Ovary (tissue), 3 donors: ENCODE results near the gene STK32C.

Experiments
- POLR2A ChIP-seq: fragments of 450-650 bp; IDR thresholded peaks from one replicate; pipeline ENCODE4 v1.6.1; 2017; ENCODE audit warnings: antibody characterized with exemption, mild to moderate bottlenecking, moderate library complexity
- TF ChIP-seq, protein P1 (sequence below), 3 donors: fragments of 450-650 bp in 2 of 3; fragments of 200-600 bp in 1 of 3; IDR thresholded peaks; one replicate each; pipeline versions ENCODE4 v1.5.1 to v1.8.0; 2016 to 2022; ENCODE audit warnings: antibody characterized with exemption in 3 of 3, mild to moderate bottlenecking in 1 of 3
- donor health status: DM: no; HTN: no; CAD: no.

DNA sequence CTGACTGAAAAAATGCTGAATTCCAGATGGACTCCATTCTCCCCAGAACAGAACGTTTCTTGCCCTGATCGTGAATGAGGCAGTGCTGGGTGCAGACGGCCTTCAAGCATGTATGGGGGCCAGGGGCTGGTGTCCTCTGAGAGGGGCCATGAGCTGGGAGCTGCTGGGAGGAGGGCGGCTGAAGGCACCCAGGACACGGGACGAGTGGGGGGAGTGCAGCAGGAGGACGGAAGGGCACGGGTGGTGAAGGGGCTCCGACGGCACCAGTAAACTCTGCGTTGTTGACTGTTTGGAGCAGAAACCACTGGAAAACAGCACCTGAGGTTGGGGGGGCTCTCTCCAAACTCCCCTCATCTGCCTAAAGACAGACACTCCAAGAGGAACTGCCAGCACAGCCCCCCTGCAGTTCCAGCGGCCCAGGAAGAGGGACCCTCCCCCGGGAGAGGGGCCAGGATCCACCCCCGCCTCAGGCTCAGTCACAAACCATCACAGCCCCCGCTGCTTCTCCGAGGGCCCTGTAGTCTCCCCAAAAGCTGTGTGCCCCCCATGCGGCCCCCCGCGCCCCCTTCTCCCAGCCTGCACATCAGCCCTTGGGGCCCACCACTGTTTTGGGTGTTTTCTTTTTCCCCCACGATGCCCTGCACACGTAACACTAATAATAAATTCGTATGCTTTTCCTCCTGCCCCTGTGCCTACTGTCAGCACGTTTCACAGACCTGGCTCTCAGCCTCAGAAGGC, 65.5 kb downstream of the STK32C start:
- TF ChIP-seq, protein P1, sequence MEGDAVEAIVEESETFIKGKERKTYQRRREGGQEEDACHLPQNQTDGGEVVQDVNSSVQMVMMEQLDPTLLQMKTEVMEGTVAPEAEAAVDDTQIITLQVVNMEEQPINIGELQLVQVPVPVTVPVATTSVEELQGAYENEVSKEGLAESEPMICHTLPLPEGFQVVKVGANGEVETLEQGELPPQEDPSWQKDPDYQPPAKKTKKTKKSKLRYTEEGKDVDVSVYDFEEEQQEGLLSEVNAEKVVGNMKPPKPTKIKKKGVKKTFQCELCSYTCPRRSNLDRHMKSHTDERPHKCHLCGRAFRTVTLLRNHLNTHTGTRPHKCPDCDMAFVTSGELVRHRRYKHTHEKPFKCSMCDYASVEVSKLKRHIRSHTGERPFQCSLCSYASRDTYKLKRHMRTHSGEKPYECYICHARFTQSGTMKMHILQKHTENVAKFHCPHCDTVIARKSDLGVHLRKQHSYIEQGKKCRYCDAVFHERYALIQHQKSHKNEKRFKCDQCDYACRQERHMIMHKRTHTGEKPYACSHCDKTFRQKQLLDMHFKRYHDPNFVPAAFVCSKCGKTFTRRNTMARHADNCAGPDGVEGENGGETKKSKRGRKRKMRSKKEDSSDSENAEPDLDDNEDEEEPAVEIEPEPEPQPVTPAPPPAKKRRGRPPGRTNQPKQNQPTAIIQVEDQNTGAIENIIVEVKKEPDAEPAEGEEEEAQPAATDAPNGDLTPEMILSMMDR (IDR thresholded peaks at IDR 0.05): no peak
- no peak for TF ChIP-seq POLR2A
